Psoas muscle (tissue), 8 donors: ENCODE results near the gene TMPRSS6. TPM values are rescaled to one million over a fixed set of nuclear protein-coding genes. Genes with fewer than 3 reads are reported as not detected.

Experiments used
- ATAC-seq, 4 donors: fragments of 200-7000 bp; cut with Tn5 transposase; one replicate each; pipeline ENCODE4 v1.9.1; 2020; ENCODE audit warnings: moderate library complexity in 3 of 4, mild to moderate bottlenecking in 2 of 4
- DNase-seq, 2 donors: peaks; one replicate each; pipeline ENCODE4 v3.0.0-alpha.2; 2020
- H3K27ac ChIP-seq: fragments of 200-600 bp; one replicate; pipeline ENCODE4 v1.8.0; 2022
- H3K27me3 ChIP-seq, 3 donors: fragments of 200-600 bp in 1 of 3; one replicate each; pipeline versions ENCODE4 v1.6.1 to v1.8.0; 2013 to 2022; ENCODE audit warnings: low read length in 2 of 3, mild to moderate bottlenecking in 2 of 3, moderate library complexity in 1 of 3; ENCODE audit not compliant: insufficient read depth in 3 of 3
- H3K36me3 ChIP-seq, 2 donors: fragments of 200-600 bp in 1 of 2; one replicate each; pipeline versions ENCODE4 v1.6.1 to v1.8.0; 2013 to 2022; ENCODE audit warnings: low read depth in 1 of 2, mild to moderate bottlenecking in 1 of 2, moderate library complexity in 1 of 2; ENCODE audit not compliant: insufficient read depth in 1 of 2
- H3K4me1 ChIP-seq: fragments of 200-600 bp; one replicate; pipeline ENCODE4 v1.8.0; 2022
- H3K4me3 ChIP-seq: fragments of 200-600 bp; one replicate; pipeline ENCODE4 v1.8.0; 2022; ENCODE audit warnings: mild to moderate bottlenecking
- H3K9me3 ChIP-seq: fragments of 200-600 bp; one replicate; pipeline ENCODE4 v1.8.0; 2022
- WGBS, 3 donors: extraction: QIAGEN DNeasy Blood & Tissue Kit; methylation state at CpG; one replicate each; pipeline versions ENCODE4 v1.1.6 to v1.1.7; 2013; 5-methylcytosine and 5-hydroxymethylcytosine counted together
- intact Hi-C, 2 donors: fragments of 100-400 bp; cut with DNase I; formaldehyde crosslinking; loops; one replicate each; pipeline versions ENCODE4 v1.11.0 to v1.14.2; 2022
- polyA plus RNA-seq, 3 donors: library from polyadenylated mRNA; stranded (reverse); fragments of 200-250 nt; gene quantifications; one replicate each; pipeline ENCODE4 v1.2.3, GENCODE V29; 2013
- total RNA-seq, 4 donors: library from RNA; stranded (reverse); fragmentation: NEBNext Ultra II Directional in 2 of 4; extraction: Animal tissue kit (Norgen Biotek cat#: 25700) in 2 of 4; gene quantifications; one replicate each; pipeline versions ENCODE4 v1.2.1 to v1.2.4, GENCODE V29; 2021 to 2023
- TF ChIP-seq, protein P1 (sequence below): fragments of 200-600 bp; IDR thresholded peaks from one replicate; pipeline ENCODE4 v1.8.0; 2022; ENCODE audit warnings: antibody characterized with exemption
- donor health status: healthy with polysubstance abuse.
- donor health status: DM: no; HTN: no; CAD: no; lungs with moderate emphysema.
- donor health status: Bipolar disorder and iron deficiency.
- donor health status: healthy.
- donor health status: DM: yes; HTN: yes; CAD: no.
- donor health status: DM: no; HTN: no; CAD: no.
- donor health status: DM: no; HTN: no; CAD: no.
- donor health status: DM: yes; HTN: yes; CAD: no.

TMPRSS6 gene
- total and polyA plus RNA-seq, 7 donors, result not detected

DNA sequence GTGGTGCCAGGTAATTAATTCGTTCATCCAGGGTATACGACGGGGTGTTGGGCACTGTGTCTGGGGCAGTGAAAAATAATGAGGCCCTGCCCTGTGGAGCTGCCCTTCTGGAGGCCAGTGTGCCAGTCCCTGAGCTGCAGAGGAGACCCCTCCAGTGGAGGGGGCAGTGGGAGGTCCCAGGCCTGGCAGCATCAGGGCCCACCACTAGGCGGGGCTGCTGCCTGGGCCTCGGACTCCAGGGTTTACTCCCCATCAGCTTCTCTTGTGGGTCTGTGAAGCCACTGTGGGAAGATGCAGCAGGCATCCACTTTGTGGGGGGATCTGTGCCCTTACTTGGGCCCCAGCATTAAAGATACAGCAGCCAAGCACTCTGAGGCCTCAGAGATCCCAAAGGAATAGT lies 17.4 kb upstream of the TMPRSS6 start:
- TF ChIP-seq, protein P1, sequence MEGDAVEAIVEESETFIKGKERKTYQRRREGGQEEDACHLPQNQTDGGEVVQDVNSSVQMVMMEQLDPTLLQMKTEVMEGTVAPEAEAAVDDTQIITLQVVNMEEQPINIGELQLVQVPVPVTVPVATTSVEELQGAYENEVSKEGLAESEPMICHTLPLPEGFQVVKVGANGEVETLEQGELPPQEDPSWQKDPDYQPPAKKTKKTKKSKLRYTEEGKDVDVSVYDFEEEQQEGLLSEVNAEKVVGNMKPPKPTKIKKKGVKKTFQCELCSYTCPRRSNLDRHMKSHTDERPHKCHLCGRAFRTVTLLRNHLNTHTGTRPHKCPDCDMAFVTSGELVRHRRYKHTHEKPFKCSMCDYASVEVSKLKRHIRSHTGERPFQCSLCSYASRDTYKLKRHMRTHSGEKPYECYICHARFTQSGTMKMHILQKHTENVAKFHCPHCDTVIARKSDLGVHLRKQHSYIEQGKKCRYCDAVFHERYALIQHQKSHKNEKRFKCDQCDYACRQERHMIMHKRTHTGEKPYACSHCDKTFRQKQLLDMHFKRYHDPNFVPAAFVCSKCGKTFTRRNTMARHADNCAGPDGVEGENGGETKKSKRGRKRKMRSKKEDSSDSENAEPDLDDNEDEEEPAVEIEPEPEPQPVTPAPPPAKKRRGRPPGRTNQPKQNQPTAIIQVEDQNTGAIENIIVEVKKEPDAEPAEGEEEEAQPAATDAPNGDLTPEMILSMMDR, result no peak
- intact Hi-C loops, result no loop called here
- DNase-seq (no peak), ATAC-seq (no peak)
- no peak overlapping the region for H3K4me3 ChIP-seq
- no peak overlapping the region for H3K27ac ChIP-seq
- H3K4me1 ChIP-seq, result no peaks in the 10 kb centered on the region
- H3K27me3 ChIP-seq, result peaks cover 0 to 34% (median 3%) of the 10 kb centered on the region in 3 donors
- 72 to 84% (median 72%) methylated on average over 4 to 5 of the region's 5 CpGs for WGBS, 3 donors
- no peaks in the 10 kb centered on the region for H3K36me3 ChIP-seq
- H3K9me3 ChIP-seq, result no peaks in the 10 kb centered on the region

DNA sequence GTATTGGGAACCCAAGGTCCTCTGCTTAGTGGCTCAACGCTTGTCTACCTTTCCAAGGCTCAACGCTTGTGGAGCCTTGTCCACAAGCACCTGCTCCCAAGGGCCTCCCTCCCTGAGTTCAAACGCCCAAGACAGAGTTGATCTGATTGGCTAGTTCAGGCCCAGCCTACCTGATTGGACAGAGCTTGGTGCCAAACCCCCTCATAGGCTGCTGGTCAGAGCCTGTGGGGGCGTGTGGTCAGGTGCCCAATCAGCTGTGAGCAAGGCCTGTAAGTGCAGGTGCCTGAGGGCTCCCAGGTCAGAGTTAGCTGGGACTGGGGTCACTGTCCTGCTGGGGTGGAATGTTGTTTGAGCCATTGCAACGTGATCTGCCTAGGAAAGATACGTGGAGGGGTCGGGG lies 16.9 kb upstream of the TMPRSS6 start:
- ATAC-seq (peak in 1 of 4 donors; percentile 40), DNase-seq (no peak)
- TF ChIP-seq, protein P1, result no peak
- intact Hi-C loops, result no loop called here
- H3K36me3 ChIP-seq, result no peaks in the 10 kb centered on the region
- no peak overlapping the region for H3K27ac ChIP-seq
- no peaks in the 10 kb centered on the region for H3K4me1 ChIP-seq
- 69 to 74% (median 69%) methylated on average over 7 of the region's 7 CpGs for WGBS, 3 donors
- H3K27me3 ChIP-seq, result peaks cover 0 to 37% (median 3%) of the 10 kb centered on the region in 3 donors
- no peak overlapping the region for H3K4me3 ChIP-seq
- H3K9me3 ChIP-seq, result no peaks in the 10 kb centered on the region

DNA sequence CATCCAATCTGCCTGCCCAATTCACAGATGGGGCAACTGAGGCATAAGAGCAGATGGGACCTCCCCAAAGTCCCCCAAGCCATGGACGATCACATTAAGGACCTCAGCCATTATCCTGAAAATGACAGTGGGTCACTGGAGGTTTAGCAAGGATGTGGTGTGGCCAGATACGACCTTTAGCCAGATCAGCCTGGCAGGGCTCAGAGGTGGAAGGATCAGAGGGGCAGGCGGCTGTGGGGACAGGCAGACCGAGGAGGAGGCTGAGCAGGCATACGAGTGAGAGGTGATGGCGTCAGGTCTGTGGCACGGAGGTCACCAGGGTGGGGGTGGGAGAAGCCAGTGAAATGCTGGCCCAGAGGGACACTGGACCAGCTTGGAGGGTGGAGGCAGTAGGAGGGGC lies 14.1 kb upstream of the TMPRSS6 start:
- TF ChIP-seq, protein P1, result no peak
- 73 to 80% (median 73%) methylated on average over 7 of the region's 7 CpGs for WGBS, 3 donors
- intact Hi-C loops, result no loop called here

DNA sequence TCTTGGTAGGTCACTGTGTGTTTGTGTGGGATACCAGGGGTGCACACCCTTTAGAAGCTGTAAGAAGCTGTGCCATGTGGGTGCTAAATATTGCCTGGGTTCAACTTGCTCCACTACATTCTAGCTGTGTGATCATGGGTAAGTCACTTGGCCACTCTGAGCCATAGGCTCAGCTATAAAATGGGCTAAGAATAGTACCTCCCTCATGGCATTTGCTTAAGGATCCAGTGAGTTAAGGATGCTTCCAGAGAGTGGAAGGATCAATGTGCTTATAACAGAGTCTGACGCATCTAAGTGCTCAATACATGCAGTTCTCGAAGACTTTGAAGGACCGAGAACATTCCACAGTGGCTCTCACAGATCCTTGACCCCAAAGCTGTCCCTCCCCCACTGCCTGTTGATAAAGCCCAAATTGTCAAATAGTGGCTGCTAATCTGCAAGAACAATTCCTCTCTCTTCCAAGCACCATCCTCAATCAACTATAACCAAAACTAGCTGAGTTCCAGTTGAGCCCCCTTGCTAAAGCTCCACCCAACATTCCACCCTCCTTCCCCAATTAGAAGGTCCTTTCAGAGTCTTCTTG lies 13.2 kb upstream of the TMPRSS6 start:
- intact Hi-C loops, result no loop called here
- Histone ChIP-seq H3K4me3 (no peak overlapping the region), H3K27ac (no peak overlapping the region), H3K4me1 (no peaks in the 10 kb centered on the region), H3K9me3 (no peaks in the 10 kb centered on the region), H3K27me3 (peaks cover 0 to 36% (median 5%) of the 10 kb centered on the region in 3 donors), H3K36me3 (no peaks in the 10 kb centered on the region)
- no peak for ATAC-seq
- DNase-seq, result no peak
- TF ChIP-seq, protein P1, result no peak
- 79 to 86% (median 81%) methylated on average over 3 of the region's 3 CpGs for WGBS, 3 donors

More for the DNA sequence above, 14.1 kb upstream of the TMPRSS6 start:
- Histone ChIP-seq H3K9me3 (no peaks in the 10 kb centered on the region), H3K4me3 (no peak overlapping the region), H3K36me3 (no peaks in the 10 kb centered on the region), H3K4me1 (no peaks in the 10 kb centered on the region), H3K27me3 (peaks cover 0 to 36% (median 5%) of the 10 kb centered on the region in 3 donors), H3K27ac (no peak overlapping the region)
- ATAC-seq, result no peak
- no peak for DNase-seq
